Caco-2 (cell line): ENCODE results near the gene EFHC1. TPM values are rescaled to one million over a fixed set of nuclear protein-coding genes. Genes with fewer than 3 reads are reported as not detected.

ENCODE experiments used
- BruUV-seq: library from RNA; stranded (reverse); fragments of 400-500 nt; replicated peaks from 2 replicates; lab custom pipeline; 2021; lab: Mats Ljungman, UMichigan
- CTCF ChIA-PET: fragments of 300-600 bp; sonication (Branson Sonifier 250); formaldehyde crosslinking; loops from one replicate; lab custom pipeline; 2022; ENCODE audit warnings: antibody characterized with exemption; lab: Charles Lee
- POLR2A ChIA-PET: fragments of 300-600 bp; sonication (Branson Sonifier 250); formaldehyde crosslinking; loops from one replicate; lab custom pipeline; 2022; ENCODE audit warnings: antibody characterized with exemption; lab: Charles Lee
- DNase-seq, 2 experiments: peaks; one replicate each; pipeline versions ENCODE4 v3.0.0 to v3.0.0-alpha.2; 2020 to 2022
- H3K27me3 ChIP-seq: replicated peaks from 2 replicates; pipeline ENCODE4 v1.6.0; 2011; ENCODE audit warnings: low read length; ENCODE audit not compliant: control insufficient read depth, insufficient read depth
- H3K36me3 ChIP-seq: 2 replicates; pipeline ENCODE4 v1.5.1; 2011; ENCODE audit warnings: low read length; ENCODE audit not compliant: control insufficient read depth, insufficient read depth
- H3K4me1 ChIP-seq: fragments of 250-450 bp; sonication (Bioruptor Pico); 2 replicates; pipeline ENCODE4 v1.5.1; 2020; ENCODE audit warnings: mild to moderate bottlenecking
- H3K4me3 ChIP-seq: 2 replicates; pipeline ENCODE4 v1.5.1; 2011; ENCODE audit warnings: low read depth, mild to moderate bottlenecking, control low read depth, low read length
- H3K9me3 ChIP-seq: fragments of 250-450 bp; sonication (Bioruptor Pico); 2 replicates; pipeline ENCODE4 v1.5.1; 2020; ENCODE audit warnings: mild to moderate bottlenecking, moderate library complexity
- H3K27ac Mint-ChIP-seq: one replicate; pipeline ENCODE4 v1.8.0; 2022; ENCODE audit warnings: mixed read lengths; ENCODE audit not compliant: unreplicated experiment
- H3K27me3 Mint-ChIP-seq: one replicate; pipeline ENCODE4 v1.8.0; 2022; ENCODE audit warnings: mixed read lengths; ENCODE audit not compliant: insufficient read depth, unreplicated experiment
- H3K36me3 Mint-ChIP-seq: one replicate; pipeline ENCODE4 v1.8.0; 2022; ENCODE audit warnings: mild to moderate bottlenecking, mixed read lengths; ENCODE audit not compliant: insufficient read depth, unreplicated experiment
- H3K4me1 Mint-ChIP-seq: one replicate; pipeline ENCODE4 v1.8.0; 2022; ENCODE audit warnings: low read depth, mixed read lengths; ENCODE audit not compliant: unreplicated experiment
- H3K4me3 Mint-ChIP-seq: one replicate; pipeline ENCODE4 v1.8.0; 2022; ENCODE audit warnings: mild to moderate bottlenecking, moderate library complexity, mixed read lengths; ENCODE audit not compliant: unreplicated experiment
- H3K9me3 Mint-ChIP-seq: one replicate; pipeline ENCODE4 v1.8.0; 2022; ENCODE audit warnings: mixed read lengths; ENCODE audit not compliant: unreplicated experiment
- intact Hi-C: fragments of 100-400 bp; cut with micrococcal nuclease; formaldehyde crosslinking; loops from one replicate; pipeline ENCODE4 v1.10.0; 2022; ENCODE audit not compliant: unreplicated experiment
- total RNA-seq: library from RNA; stranded (reverse); gene quantifications from 2 replicates; pipeline ENCODE4 v1.2.3, GENCODE V29; 2022
- TF ChIP-seq, protein P1 (sequence below), 2 experiments: fragments of 200-600 bp in 1 of 2; IDR thresholded peaks; 1 replicate in 1 of 2; 2 replicates in 1 of 2; pipeline versions ENCODE4 v1.5.1 to v1.8.0; 2011 to 2022; ENCODE audit warnings: antibody characterized with exemption in 1 of 2, control low read depth in 1 of 2, inconsistent platforms in 1 of 2, low read depth in 1 of 2, low read length in 1 of 2, mild to moderate bottlenecking in 1 of 2, moderate library complexity in 1 of 2; ENCODE audit not compliant: insufficient read depth in 1 of 2, severe bottlenecking in 1 of 2, unreplicated experiment in 1 of 2

Gene EFHC1
- total RNA-seq, 1 experiment from 2014 or later = 14.6 TPM

DNA sequence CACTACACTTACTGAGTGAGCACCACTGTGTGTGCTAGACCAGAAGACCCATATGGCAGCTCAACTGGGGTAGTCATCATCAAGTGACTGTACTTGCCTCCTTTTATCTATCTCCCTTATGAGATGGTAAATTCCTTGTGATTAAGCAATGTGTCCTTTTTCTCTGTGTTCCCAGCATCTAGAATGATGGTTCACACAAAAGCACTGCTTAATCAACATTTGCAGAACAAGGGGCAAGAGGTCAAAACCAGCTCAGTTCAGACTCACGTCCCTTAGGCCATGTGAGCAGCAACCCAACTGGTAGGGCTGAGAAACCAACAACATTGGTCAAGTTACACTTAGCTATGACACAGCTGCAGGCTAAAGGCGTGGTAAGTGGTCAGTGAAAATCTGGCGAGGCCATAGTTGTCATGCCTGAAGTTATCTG is 146.7 kb downstream of the EFHC1 start:
- Mint-ChIP-seq H3K36me3 (peaks cover 38% of the 10 kb centered on the region), H3K4me1 (peaks cover 54% of the 10 kb centered on the region), H3K4me3 (peak overlapping the region; percentile 21), H3K27ac (peak overlapping the region; percentile 75), H3K9me3 (no peaks in the 10 kb centered on the region), H3K27me3 (no peaks in the 10 kb centered on the region)
- TF ChIP-seq, protein P1, sequence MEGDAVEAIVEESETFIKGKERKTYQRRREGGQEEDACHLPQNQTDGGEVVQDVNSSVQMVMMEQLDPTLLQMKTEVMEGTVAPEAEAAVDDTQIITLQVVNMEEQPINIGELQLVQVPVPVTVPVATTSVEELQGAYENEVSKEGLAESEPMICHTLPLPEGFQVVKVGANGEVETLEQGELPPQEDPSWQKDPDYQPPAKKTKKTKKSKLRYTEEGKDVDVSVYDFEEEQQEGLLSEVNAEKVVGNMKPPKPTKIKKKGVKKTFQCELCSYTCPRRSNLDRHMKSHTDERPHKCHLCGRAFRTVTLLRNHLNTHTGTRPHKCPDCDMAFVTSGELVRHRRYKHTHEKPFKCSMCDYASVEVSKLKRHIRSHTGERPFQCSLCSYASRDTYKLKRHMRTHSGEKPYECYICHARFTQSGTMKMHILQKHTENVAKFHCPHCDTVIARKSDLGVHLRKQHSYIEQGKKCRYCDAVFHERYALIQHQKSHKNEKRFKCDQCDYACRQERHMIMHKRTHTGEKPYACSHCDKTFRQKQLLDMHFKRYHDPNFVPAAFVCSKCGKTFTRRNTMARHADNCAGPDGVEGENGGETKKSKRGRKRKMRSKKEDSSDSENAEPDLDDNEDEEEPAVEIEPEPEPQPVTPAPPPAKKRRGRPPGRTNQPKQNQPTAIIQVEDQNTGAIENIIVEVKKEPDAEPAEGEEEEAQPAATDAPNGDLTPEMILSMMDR (IDR thresholded peaks at IDR 0.05; ENCODE audit: insufficient read depth in 1 of 2, low read depth in 1 of 2, low read length in 1 of 2, severe bottlenecking in 1 of 2, unreplicated experiment in 1 of 2) = no peak
- Histone ChIP-seq H3K36me3 (no peaks in the 10 kb centered on the region; the same call in 1 of the 2 replicates), H3K27me3 (no peaks in the 10 kb centered on the region), H3K4me3 (no peak overlapping the region), H3K9me3 (no peaks in the 10 kb centered on the region), H3K4me1 (peaks cover 84% of the 10 kb centered on the region)
- POLR2A ChIA-PET = interaction anchor here (0.6 to 1.5 kb wide), 6 partner anchors 9 to 455 kb away, joined by 3 to 10 read pairs (median 3); partner anchors contain the start of genes MCM3 and TRAM2
- no TSS peak for BruUV-seq
- CTCF ChIA-PET = interaction anchor here (0.6 to 1.6 kb wide), 4 partner anchors 8 to 45 kb away, joined by 3 to 12 read pairs (median 4); partner anchors contain the start of gene TRAM2
- peak; percentile 88 to 93 for DNase-seq
- intact Hi-C loops = loop anchor here (1.0 to 5.0 kb wide), 4 partner anchors 9 to 66 kb away; no protein-coding TSS in a partner anchor

DNA sequence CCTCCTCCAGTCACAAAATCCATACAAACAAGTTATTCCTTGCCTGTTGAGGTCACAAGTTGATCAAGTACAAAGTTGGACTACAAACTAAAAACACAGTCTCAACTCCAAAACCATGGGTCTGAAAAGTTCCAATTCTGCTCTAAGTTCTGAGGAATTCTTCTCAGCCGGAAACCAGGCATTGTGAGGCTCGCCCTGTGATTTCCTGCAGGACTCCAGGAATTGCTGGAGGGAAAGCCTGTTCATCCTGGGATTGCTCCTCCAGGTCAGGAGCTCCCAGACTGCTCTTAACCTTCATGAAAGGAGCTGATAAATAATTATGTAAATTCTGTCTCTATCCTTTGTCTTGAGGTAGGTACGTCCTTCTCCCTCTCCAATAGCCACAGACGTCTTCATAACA is 148.2 kb downstream of the EFHC1 start:
- POLR2A ChIA-PET = no interaction called here

DNA sequence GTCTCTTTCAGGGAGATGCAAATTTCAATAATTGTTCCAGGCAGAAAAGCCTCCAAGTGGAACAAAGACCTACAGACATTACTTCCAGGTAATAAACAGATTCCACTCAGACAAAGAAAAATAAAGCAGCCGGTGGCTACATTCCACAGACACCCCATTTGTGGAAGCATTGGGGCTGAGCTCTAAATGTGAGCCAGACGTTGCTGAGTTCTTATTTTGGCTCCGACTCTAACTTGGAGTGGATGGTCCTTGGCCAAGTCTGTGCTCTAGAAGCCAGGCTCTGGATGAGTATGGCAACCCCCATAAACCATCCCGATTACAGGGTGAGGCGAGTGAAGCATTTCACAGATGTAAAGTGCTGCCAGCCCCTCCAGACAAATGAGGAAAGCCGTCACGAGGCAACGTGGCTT is 150.2 kb downstream of the EFHC1 start:
- TF ChIP-seq, protein P1 (IDR thresholded peaks at IDR 0.05; ENCODE audit: insufficient read depth in 1 of 2, low read depth in 1 of 2, low read length in 1 of 2, severe bottlenecking in 1 of 2, unreplicated experiment in 1 of 2) = no peak
- Mint-ChIP-seq H3K36me3 (peaks cover 37% of the 10 kb centered on the region), H3K9me3 (no peaks in the 10 kb centered on the region), H3K27ac (no peak overlapping the region), H3K27me3 (no peaks in the 10 kb centered on the region), H3K4me1 (peaks cover 67% of the 10 kb centered on the region), H3K4me3 (no peak overlapping the region)
- H3K36me3 ChIP-seq = no peaks in the 10 kb centered on the region; the same call in 1 of the 2 replicates
- BruUV-seq = no TSS peak
- no peak overlapping the region for H3K4me3 ChIP-seq
- ChIA-PET CTCF (no interaction called here), POLR2A (no interaction called here)
- intact Hi-C loops = loop anchor here (10.0 kb wide), 1 partner anchor 285 kb away; the partner anchor contains the start of gene MCM3
- peaks cover 86% of the 10 kb centered on the region for H3K4me1 ChIP-seq
- no peak for DNase-seq
- no peaks in the 10 kb centered on the region for H3K9me3 ChIP-seq
- no peaks in the 10 kb centered on the region for H3K27me3 ChIP-seq

More for the DNA sequence above, 148.2 kb downstream of the EFHC1 start:
- no TSS peak for BruUV-seq
- CTCF ChIA-PET = no interaction called here
- H3K27ac Mint-ChIP-seq = peak overlapping the region; percentile 75
- no peak for DNase-seq
- no peaks in the 10 kb centered on the region for H3K9me3 Mint-ChIP-seq
- H3K27me3 Mint-ChIP-seq = no peaks in the 10 kb centered on the region
- TF ChIP-seq, protein P1 (IDR thresholded peaks at IDR 0.05; ENCODE audit: insufficient read depth in 1 of 2, low read depth in 1 of 2, low read length in 1 of 2, severe bottlenecking in 1 of 2, unreplicated experiment in 1 of 2) = no peak
- Histone ChIP-seq H3K4me1 (peaks cover 81% of the 10 kb centered on the region), H3K4me3 (no peak overlapping the region), H3K27me3 (no peaks in the 10 kb centered on the region), H3K36me3 (no peaks in the 10 kb centered on the region; the same call in 1 of the 2 replicates), H3K9me3 (no peaks in the 10 kb centered on the region)
- intact Hi-C loops = loop anchor here (5.0 kb wide), 1 partner anchor 56 kb away; no protein-coding TSS in a partner anchor
- H3K36me3 Mint-ChIP-seq = peaks cover 43% of the 10 kb centered on the region
- H3K4me3 Mint-ChIP-seq = peak overlapping the region; percentile 34
- H3K4me1 Mint-ChIP-seq = peaks cover 60% of the 10 kb centered on the region
